GM12892 (cell line): ENCODE data around the gene FSTL3.

Experiments
- POLR2A ChIP-seq: IDR thresholded peaks from 2 replicates; pipeline ENCODE4 v1.6.1; 2011; ENCODE audit warnings: low read depth, low read length, control low read depth
- POLR2AphosphoS5 ChIP-seq: IDR thresholded peaks from 2 replicates; pipeline ENCODE4 v1.6.1; 2011; ENCODE audit warnings: low read depth, low read length, control low read depth
- TAF1 ChIP-seq: IDR thresholded peaks from 2 replicates; pipeline ENCODE4 v1.6.1; 2011; ENCODE audit warnings: low read depth, mild to moderate bottlenecking, control low read depth, low read length, borderline replicate concordance

DNA sequence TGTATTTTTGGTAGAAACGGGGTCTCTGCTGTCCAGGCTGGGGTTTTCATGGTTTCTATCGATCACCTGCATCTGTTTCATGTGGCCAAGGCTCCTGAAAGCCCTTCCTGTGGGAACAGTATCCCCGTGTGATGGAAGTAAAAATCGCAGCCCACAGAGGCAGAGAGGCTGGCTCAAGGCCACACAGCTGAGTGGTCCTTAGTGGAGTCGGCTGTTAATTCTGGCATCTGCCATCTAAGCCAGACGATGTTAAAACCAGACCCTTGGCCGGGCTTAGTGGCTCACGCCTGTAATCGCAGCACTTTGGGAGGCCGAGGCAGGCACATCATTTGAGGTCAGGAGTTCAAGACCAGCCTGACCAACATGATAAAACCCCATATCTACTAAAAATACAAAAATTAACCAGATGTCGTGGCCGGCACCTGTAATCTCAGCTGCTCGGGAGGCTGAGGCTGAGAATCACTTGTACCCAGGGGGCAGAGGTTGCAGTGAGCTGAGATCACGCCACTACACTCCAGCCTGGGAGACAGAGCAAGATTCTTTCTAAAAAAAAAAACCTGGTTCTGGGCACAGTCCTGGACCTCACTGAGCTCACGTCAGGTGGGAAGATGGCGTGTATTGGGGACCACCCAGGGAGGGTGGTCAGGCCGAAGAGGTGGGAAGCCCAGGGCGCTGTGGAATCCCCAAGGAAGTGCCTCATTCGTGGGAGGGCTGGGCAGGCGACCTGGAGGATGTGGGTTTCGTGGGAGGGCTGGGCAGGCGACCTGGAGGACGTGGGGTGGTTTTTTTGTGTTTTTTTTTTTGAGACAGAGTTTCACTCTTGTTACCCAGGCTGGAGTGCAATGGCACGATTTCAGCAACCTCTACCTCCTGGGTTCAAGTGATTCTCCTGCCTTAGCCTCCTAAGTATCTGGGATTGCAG, 56.2 kb downstream of the FSTL3 start:
- TF ChIP-seq POLR2A = no peak
- no peak for TF ChIP-seq POLR2AphosphoS5
- no peak for TF ChIP-seq TAF1
